Endometrium (tissue), 2 donors: ENCODE measurements around the gene LRFN3.
"Not testable (repeated sequence)": the region's sequence is repeated elsewhere in the genome, so short reads cannot be mapped to it uniquely, and the experiment has no call there.

Experiments used
- FAIRE-seq: peaks from 2 replicates; lab custom pipeline; 2012; peaks lifted over from hg19 to GRCh38; lab: Jason Lieb, UNC
- donor health status: control.
- donor health status: control.

Gene LRFN3

DNA sequence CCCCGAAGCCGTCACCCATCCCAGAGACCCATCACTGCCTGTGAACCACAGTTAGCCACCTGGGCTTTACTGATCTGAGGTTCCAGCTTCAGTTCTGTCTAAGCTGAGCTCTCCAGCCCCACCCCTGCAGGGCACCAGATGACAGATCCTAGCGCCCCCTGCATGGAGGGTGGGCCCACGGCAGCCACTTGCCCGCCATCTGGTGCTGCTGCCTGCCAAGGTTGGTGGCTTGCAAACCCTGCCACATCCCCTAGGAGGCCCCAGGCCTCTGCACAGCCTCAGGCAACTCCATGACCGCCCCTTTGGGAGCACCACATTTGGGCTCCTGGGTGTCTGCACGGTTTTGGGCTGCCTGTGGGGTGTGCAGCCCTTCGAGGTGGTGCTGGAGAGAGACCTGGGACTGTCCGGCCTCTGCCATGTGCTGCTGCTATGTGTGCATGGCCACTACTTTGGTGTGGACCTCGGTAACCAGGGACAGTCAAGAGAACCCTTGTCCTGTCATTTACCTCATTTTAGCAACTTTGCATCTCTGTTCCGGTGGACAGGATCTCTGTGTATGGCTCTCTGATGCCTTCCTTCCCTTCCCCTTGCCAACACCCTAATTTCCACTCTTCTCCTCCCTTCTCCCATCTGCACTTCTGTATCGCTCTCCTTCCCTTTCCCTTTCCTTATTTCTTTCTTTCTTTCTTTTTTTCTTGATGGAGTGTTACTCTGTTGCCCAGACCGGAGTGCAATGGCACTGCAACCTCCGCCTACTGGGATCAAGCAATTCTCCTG, 41.5 kb downstream of the LRFN3 start:
- FAIRE-seq: no peak

DNA sequence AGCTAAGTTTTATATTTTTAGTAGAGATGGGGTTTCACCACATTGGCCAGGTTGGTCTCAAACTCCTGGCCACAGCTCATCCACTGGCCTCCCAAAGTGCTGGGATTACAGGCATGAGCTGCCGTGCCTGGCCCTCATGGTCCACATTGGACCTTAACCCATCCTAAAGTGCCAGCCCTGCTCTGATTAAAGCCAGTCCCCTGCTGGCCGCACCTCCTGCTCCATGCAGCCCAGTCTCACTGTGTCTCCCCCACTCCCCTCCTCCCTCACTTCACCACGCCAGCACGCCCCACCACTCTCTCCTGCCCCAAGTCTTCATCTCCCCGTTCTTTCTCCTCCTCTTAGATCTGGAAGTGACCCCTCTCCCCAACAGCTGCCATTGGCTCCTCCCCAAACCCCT, 42.1 kb downstream of the LRFN3 start:
- no peak for FAIRE-seq

DNA sequence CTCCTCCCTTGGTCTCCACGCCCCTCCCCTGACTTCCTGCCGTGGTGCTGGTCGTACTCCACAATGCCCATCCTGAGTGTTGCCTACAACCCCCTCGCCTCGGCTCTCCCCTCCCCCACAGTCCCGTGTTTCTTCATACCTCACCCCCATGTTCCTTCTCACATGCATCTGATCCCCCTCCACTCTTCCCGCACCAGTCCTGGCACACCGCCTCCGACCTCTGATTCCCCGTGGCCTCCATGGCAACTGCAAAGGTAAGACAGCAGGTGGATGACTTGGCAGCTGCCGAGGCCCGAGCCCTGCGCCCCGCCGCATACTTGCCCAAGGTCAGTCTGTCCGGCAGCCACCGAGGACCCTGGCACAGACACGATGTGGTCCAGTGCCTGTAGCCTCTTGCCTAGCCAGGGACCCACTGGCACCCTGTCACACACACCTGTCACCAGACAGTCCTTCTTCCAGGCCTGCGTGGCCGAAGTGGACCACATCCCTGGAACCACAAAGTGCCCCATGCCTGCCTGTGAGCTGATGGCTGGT, 42.7 kb downstream of the LRFN3 start:
- no peak for FAIRE-seq

DNA sequence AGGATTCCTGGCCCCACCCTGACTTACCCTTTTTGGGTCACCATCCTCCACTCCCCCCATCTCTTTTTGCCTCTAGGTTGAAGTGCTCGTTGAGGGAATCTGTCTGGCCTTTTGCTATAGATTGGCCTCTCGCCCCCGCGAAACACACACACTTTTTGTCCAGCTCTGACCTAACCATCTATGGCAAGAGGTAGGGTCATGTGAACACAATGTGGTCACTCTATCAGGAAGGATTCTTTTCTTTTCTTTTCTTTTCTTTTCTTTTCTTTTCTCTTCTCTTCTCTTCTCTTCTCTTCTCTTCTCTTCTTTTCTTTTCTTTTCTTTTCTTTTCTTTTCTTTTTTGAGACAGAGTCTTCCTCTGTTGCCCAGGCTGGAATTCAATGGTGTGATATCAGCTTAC, 44.8 kb downstream of the LRFN3 start:
- FAIRE-seq: not testable (repeated sequence)

DNA sequence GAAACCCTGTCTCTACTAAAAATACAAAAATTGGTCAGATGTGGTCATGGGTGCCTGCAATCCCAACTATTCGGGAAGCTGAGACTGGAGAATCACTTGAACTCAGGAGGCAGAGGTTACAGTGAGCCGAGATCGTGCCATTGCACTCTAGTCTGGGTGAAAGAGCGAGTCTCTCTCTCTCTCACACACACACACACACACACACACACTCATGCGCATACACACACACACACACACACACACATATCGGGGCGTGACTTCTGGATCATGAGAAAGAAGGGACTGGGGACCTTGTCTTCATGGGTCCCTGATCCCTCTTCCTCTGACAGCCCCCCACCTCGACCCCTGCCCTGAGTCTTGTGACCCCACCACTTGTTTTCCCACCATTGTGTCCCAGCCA, 47.0 kb downstream of the LRFN3 start:
- FAIRE-seq: no peak

DNA sequence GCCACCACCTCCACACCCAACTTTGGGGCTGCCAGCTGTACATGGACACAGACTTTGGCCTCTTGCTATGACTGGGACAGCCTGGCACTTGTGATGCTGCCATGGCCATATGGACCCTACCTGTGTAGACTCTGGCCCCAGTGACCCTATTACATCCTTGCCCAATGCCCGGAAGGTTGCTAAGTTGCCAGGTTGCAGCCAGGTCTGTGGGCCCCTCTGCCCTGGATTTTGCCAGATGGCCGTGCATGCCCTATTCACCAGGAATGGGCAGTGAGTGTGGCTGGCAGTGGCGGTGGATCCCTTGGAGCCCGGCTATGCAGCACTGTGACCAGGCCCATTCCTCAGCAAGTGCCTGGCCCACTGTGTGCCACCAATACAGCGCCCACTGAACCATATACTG, 49.9 kb downstream of the LRFN3 start:
- no peak for FAIRE-seq

DNA sequence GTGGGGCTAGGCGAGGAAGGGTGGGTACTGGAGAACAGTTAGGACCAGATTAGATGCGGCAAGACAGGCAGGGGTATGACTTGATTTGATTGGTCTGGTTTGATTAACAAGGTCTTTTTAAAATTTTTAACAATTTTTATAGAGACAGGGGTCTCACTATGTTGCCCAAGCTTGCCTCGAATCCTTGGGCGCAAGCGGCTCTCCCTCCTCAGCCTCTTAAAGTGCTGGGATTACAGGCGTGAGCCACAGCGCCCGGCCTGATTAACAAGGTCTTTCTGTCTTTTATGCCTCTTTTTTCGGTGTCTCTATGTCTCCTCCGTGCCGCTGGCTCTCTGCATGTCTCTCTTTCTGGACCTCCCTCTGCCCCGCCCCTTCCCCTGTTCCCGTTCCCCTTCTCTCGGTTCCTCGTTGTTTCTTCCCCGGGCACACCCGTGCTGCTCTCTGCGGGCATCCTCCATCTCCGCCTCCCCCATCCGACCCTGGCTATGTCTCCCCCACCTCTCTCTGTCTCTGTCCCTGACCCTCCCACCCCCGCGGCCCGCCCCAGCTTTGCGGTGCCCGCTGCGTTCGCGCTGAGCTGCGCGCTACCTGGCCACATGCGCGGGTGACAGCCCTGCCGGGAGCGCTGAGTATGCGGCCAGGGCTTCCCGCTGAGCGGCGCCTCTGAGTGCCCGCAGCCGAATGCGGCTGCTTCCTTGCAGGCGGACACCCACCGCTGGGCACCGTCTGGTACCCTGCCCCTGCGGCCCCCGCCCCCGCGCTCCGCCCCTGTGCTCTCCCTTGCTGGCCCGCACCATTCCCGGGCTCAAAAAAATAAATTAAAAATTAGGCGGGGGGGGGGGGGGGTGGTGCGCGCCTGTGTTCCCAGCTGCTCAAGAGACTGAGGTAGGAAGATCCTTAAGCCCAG, 50.7 kb downstream of the LRFN3 start:
- FAIRE-seq: no peak

DNA sequence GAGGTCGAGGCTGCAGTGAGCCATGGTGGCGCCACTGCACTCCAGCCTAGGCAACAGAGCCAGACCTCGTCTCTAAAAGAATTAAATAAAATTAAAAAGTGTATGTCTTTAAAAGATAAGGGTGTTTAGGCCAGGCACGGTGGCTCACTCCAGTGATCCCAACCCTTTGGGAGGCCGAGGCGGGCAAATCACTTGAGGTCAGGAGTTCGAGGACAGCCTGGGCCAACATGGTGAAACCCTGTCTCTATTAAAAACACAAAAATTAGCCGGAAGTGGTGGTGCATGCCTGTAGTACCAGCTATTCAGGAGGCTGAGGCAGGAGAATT, 51.4 kb downstream of the LRFN3 start:
- FAIRE-seq: no peak

DNA sequence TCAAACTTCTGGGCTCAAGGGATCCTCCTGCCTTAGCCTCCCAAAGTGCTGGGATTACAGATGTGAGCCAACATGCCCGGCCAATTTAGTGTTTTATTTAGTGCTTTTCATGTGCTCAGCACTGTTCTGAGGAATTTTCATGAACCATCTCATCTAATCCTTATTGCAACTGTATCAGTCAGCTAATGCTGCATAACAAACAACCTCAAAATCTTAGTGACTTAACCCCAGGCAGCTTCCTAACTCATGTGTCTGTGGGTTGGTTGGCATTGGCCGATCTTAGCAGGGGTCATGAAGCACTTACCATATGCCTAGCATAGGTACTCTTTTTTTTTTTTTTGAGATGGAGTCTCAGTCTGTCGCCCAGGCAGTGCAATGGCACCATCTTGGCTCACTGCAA, 52.6 kb downstream of the LRFN3 start:
- no peak for FAIRE-seq

DNA sequence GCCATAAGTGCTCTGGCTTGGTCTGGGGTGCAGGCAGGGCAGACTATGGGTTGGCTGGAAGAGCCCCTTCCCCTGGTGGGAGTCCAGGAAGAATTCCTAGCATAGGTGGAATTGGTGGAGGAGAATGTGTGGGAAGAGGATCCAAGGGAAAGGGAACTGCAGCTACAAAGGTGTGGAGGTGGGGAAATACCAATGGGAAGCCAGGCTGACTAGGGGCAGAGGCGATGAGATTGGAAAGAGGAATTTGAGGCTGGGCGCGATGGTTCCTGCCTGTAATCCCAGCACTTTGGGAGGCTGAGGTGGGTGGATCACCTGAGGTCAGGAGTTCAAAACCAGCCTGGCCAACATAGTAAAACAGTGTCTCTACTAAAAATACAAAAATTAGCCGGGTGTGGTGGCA, 54.0 kb downstream of the LRFN3 start:
- FAIRE-seq: no peak

DNA sequence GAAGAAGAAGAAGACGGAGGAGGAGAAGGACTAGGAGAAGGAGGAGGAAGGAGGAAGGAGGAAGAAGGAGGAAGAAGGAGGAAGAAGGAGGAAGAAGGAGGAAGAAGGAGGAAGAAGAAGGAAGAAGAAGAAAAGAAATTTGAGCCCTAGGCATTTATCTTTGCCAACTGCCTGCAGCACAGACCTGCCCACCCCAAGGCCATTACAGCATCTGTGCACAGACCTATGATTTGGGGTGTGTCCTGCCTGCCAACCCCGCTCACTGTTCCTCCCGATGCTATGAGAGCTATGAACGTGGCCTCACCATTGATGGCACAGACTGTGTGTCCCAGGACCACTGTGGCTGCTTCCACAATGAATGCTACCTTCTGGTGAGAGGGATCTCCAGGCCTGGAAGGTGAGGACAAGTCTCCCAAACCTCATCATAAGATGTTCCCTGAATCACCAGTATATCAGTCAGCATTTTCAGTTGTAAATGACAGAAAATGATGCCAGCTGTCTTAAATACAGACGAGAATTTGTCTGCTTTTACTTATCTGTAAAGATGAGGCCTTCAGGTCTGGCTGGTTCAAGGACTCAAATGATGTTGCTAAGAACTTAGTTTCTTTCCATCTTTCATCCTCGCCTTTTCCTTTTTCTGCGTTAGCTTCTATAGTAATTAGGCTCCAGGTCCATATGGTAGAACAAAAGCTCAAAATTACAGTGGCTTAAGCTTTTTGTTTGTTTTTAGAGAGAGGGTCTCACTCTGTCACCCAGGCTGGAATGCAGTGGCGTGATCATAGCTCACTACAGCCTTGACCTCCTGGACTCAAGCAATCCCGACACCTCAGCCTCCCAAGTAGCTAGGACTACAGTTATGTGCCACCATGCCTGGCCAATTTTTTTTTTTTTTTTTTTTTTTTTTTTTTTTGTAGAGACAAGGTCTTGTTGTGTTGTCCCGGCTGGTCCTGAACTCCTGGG, 54.9 kb downstream of the LRFN3 start:
- FAIRE-seq: no peak

DNA sequence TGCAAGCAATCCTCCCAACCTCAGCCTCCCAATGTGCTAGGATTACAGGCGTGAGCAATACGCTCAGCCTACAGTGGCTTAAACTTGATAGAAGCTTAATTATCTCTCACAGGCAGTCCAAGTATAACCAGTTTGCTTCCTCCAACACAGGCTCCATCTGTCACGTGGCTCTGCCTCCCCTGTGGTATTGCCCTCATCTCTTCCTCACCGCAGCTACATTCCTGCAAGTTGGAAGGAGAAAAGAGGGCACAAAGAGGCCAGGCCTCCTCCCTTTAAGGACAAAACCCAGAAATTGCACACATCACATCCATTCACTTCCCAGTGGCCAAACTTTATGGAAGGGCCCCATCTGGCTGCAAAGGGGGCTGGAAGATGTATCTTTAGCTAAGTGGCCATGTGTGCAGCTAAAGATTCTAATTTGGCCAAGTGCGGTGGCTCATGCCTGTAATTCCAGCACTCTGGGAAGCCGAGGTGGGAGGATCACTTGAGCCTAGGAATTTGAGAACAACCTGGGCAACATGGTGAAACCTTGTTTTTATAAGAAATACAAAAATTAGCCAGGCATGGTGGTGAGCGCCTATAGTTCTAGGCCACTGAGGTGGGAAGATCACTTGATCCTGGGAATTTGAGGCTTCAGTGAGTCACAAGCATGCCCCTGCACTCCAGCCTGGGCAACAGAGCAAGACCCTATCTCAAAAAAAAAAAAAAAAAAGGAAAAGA, 55.7 kb downstream of the LRFN3 start:
- FAIRE-seq: no peak

DNA sequence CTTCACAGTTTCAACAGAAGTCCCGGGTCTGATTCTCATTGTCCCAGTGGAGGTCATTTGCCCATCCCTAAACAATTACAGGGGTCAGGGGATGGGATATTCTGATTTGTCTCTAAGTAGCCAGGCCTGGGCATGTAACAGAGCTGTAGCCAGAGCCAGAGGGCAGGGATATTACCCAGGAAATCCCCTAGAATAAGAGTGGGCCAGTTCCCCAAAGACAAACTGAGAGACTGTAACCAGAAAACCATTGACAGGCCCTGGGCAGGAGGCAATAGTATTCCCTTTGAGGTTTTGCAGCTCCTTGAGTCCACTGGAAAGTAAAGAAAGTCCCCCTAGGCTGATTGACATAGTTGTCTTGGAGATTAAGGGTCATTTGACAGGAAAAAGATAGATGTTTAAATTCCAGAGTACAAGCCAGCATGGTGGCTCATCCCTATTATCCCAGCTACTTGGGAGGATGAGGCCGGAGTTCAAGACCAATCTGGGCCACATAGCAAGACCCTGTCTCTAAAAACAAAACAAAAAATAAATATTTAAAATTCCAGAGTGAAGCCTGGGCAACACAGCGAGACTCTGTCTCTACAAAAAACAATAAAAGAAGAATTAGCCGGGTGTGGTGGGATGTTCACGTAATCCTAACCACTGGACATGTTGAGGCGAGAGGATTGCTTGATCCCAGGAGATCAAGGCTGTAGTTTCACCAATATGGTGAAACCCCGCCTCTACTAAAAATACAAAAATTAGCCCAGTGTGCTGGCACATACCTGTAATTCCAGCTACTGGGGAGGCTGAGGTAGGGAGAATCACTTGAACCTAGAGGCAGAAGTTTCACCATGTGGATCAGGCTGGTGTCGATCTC, 57.0 kb downstream of the LRFN3 start:
- no peak for FAIRE-seq

DNA sequence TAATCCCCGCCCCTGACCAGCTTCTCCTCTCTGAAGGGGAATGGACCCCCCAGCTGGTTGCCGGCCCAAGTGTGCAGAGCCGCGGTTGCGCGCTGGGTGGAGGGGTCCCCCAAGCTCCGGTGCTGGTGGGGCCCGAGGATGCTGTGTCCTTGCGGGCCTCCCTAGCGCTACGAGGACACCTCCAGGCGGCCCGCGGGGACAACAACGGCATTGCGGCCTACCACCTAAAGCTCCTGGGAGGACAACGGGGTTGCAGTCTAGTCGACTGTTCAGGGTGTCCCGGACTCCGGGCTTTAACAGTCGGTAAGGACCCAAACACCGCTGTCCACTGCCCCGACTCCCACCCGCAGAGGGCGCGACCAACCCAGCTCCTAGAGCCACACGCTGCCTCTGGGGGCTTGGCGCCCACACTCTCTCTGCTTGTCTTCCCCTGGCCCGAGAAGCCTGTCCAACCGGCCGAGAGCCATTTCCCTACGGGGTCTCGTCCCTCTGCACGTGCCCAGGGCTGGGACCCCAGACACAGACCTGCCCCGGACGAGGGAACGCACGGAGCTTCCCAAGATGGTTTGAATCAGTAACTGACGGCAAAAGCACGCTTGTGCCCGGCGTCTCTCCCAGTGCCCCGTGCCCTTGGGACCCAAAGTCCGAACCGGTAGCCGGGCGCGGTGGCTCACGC, 57.9 kb downstream of the LRFN3 start:
- no peak for FAIRE-seq
